RWPE2 (cell line): ENCODE results near the gene ARHGAP44.
A peak's percentile ranks its signal among the peaks of the same experiment; 100 is the strongest.

ENCODE experiments used
- ATAC-seq: fragments of 200-7000 bp; cut with Tn5 transposase; 3 replicates; pipeline ENCODE4 v1.9.1; 2021; ENCODE audit warnings: low read depth
- DNase-seq: peaks from one replicate; pipeline ENCODE4 v3.0.0-alpha.2; 2020; ENCODE audit warnings: low spot score
- H3K27ac ChIP-seq: fragments of 450-650 bp; 2 replicates; pipeline ENCODE4 v1.5.1; 2017; ENCODE audit warnings: mild to moderate bottlenecking; ENCODE audit not compliant: poor library complexity, severe bottlenecking
- H3K27me3 ChIP-seq: fragments of 250-450 bp; sonication (Bioruptor Pico); 2 replicates; pipeline ENCODE4 v1.5.1; 2021; ENCODE audit warnings: mild to moderate bottlenecking, moderate library complexity; ENCODE audit not compliant: insufficient read depth, poor library complexity, severe bottlenecking
- H3K36me3 ChIP-seq: fragments of 250-450 bp; sonication (Bioruptor Pico); 2 replicates; pipeline ENCODE4 v1.5.1; 2020; ENCODE audit warnings: low read depth, mild to moderate bottlenecking, moderate library complexity
- H3K4me1 ChIP-seq: fragments of 250-450 bp; sonication (Bioruptor Pico); 2 replicates; pipeline ENCODE4 v1.5.1; 2021; ENCODE audit warnings: mild to moderate bottlenecking, moderate library complexity; ENCODE audit not compliant: insufficient read depth, poor library complexity, severe bottlenecking
- H3K4me3 ChIP-seq: fragments of 250-450 bp; sonication (Bioruptor Pico); 2 replicates; pipeline ENCODE4 v1.5.1; 2021; ENCODE audit warnings: mild to moderate bottlenecking, moderate library complexity; ENCODE audit not compliant: severe bottlenecking
- H3K9me3 ChIP-seq: fragments of 250-450 bp; sonication (Bioruptor Pico); 2 replicates; pipeline ENCODE4 v1.5.1; 2021; ENCODE audit warnings: mild to moderate bottlenecking, moderate library complexity; ENCODE audit not compliant: severe bottlenecking
- TF ChIP-seq, protein P1 (sequence below): fragments of 450-650 bp; IDR thresholded peaks from one replicate; pipeline ENCODE4 v1.5.1; 2017; ENCODE audit warnings: mild to moderate bottlenecking, moderate library complexity; ENCODE audit not compliant: poor library complexity, severe bottlenecking

ARHGAP44 gene

DNA sequence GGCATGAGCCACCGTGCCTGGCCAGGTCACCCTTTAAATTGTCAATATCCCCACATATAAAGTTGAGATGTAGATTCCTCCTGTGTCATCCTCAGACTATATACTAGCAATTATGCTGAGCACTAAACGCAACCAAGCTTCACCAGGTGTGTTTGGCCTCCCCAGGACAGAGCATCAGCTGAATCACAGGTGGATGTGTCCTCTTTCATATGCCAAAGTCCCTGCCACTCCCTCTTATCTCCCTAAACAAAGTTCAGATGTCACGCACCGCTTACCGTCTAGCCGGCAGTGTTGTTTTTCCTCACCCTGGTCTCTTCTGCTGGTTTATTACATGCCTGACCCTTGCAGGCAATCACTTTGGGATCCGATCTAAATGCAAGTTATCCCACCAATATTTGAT lies 43.8 kb upstream of the ARHGAP44 start:
- ATAC-seq (no peak), DNase-seq (no peak)
- H3K9me3 ChIP-seq = no peaks in the 10 kb centered on the region
- H3K27me3 ChIP-seq = no peaks in the 10 kb centered on the region
- no peak overlapping the region for H3K27ac ChIP-seq
- no peak overlapping the region for H3K4me3 ChIP-seq
- no peaks in the 10 kb centered on the region for H3K4me1 ChIP-seq
- TF ChIP-seq, protein P1, sequence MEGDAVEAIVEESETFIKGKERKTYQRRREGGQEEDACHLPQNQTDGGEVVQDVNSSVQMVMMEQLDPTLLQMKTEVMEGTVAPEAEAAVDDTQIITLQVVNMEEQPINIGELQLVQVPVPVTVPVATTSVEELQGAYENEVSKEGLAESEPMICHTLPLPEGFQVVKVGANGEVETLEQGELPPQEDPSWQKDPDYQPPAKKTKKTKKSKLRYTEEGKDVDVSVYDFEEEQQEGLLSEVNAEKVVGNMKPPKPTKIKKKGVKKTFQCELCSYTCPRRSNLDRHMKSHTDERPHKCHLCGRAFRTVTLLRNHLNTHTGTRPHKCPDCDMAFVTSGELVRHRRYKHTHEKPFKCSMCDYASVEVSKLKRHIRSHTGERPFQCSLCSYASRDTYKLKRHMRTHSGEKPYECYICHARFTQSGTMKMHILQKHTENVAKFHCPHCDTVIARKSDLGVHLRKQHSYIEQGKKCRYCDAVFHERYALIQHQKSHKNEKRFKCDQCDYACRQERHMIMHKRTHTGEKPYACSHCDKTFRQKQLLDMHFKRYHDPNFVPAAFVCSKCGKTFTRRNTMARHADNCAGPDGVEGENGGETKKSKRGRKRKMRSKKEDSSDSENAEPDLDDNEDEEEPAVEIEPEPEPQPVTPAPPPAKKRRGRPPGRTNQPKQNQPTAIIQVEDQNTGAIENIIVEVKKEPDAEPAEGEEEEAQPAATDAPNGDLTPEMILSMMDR = no peak
- H3K36me3 ChIP-seq = no peaks in the 10 kb centered on the region

DNA sequence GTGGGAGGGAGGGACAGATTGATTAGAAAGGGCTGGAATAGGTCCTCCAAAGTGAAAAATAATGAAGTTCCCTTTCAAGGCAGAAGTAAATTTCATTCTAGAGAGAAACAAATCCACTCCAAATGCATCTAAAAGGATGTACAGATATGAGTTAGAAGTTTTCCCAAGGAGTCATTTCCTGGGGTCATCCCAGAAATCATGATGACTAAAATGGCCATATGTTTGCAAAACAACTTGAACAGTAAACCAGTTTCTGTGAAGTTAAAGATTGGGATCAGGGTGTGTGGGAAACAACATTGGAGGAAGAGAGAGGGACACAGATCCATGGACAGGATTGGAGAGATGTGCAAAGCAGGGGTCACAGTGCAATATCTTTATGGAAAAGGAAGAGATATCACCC lies 32.5 kb upstream of the ARHGAP44 start:
- H3K36me3 ChIP-seq = no peaks in the 10 kb centered on the region
- TF ChIP-seq, protein P1 = no peak

DNA sequence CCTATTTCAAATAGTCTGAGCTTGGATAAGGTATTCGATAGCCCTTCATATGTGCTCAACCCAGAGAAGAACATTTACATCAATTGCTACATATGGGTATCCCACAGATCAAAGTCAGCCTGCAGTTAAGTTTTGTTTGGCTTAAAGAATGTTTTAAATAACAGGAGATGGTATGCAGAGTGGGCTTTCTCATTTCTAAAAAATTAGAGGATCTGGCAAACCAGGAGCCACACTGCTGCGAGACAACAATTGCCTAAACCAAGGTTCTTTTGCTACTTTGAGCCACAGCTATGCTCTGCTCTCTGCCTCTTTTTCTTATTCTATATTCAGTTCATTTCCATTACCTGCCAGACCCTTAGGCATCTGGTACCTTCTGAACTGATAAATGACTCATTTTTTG lies 30.2 kb upstream of the ARHGAP44 start:
- Histone ChIP-seq H3K27ac (no peak overlapping the region), H3K9me3 (peaks cover 2% of the 10 kb centered on the region), H3K4me3 (no peak overlapping the region), H3K4me1 (no peaks in the 10 kb centered on the region), H3K36me3 (no peaks in the 10 kb centered on the region), H3K27me3 (no peaks in the 10 kb centered on the region)
- TF ChIP-seq, protein P1 = no peak
- ATAC-seq = no peak
- no peak for DNase-seq

More for the DNA sequence above, 32.5 kb upstream of the ARHGAP44 start:
- ATAC-seq (peak; percentile 33; the same call in 1 of the 3 replicates), DNase-seq (no peak)
- Histone ChIP-seq H3K27ac (no peak overlapping the region), H3K27me3 (no peaks in the 10 kb centered on the region), H3K4me1 (no peaks in the 10 kb centered on the region), H3K9me3 (peaks cover 2% of the 10 kb centered on the region), H3K4me3 (no peak overlapping the region)

DNA sequence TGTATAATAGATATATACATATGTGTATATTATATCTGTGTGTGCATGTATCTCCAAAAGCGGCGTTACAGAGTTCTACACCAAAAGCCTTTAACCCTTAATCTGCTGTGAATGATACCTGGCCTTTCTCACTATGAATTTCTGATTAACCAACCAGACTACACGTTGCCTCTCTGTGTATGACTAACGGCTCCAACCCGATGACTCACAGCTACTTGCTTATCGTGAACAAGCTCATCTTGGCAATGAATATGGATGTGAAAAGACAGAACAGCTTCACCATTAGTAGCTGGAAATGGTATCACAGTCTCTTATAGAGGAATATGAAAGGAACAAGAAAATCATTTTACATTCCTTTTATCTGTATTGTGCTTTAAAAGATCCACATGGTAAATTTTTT lies 23.8 kb upstream of the ARHGAP44 start:
- no peaks in the 10 kb centered on the region for H3K4me1 ChIP-seq

DNA sequence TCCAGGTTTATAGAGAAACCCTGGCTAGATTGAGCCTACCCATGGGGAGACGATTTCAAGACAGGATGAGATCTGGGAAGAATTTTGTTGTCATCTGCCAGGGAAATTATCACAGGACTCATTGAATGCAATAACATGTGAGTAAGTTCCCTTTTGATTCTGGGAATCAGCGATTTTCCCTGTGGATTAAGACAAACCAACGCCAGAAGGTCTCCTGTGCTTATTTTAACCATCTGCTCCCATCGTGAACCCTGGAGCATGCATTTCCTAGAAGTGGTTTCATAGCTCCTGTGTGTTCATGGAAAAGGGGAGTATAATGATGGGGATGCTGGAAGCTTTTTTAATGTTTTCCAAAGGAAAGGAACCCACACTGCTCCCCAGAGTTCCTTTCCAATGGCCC lies 21.0 kb upstream of the ARHGAP44 start:
- TF ChIP-seq, protein P1 = no peak
- H3K4me1 ChIP-seq = no peaks in the 10 kb centered on the region
- no peak overlapping the region for H3K27ac ChIP-seq
- no peak for DNase-seq
- no peaks in the 10 kb centered on the region for H3K9me3 ChIP-seq
- H3K27me3 ChIP-seq = peaks cover 12% of the 10 kb centered on the region
- no peaks in the 10 kb centered on the region for H3K36me3 ChIP-seq
- no peak for ATAC-seq
- H3K4me3 ChIP-seq = no peak overlapping the region

More for the DNA sequence above, 23.8 kb upstream of the ARHGAP44 start:
- ATAC-seq = peak; percentile 94
- Histone ChIP-seq H3K27me3 (no peaks in the 10 kb centered on the region), H3K27ac (no peak overlapping the region), H3K4me3 (no peak overlapping the region), H3K9me3 (peaks cover 2% of the 10 kb centered on the region), H3K36me3 (no peaks in the 10 kb centered on the region)
- TF ChIP-seq, protein P1 = no peak
- no peak for DNase-seq
